Stimulated activated CD8-positive, alpha-beta memory T cell treated with anti-CD3 and anti-CD28 coated beads, Interleukin-15, amount 100 ng/mL, for 24 hours (primary cell): ENCODE data around the gene LRRC4.

Source experiments
- DNase-seq: peaks from one replicate; pipeline ENCODE4 v3.0.0-alpha.2; 2020; ENCODE audit warnings: low read depth

The LRRC4 gene

GRCh38 chr7:128031901-128032604 lies 816 bp upstream of the LRRC4 start:
- no peak for DNase-seq

GRCh38 chr7:128030263-128030653 lies 979 bp downstream of the LRRC4 start:
- no peak for DNase-seq

- DNase-seq: no peak
These were observed 1.7 kb downstream of the LRRC4 start for GRCh38 chr7:128029405-128029995.

DNA sequence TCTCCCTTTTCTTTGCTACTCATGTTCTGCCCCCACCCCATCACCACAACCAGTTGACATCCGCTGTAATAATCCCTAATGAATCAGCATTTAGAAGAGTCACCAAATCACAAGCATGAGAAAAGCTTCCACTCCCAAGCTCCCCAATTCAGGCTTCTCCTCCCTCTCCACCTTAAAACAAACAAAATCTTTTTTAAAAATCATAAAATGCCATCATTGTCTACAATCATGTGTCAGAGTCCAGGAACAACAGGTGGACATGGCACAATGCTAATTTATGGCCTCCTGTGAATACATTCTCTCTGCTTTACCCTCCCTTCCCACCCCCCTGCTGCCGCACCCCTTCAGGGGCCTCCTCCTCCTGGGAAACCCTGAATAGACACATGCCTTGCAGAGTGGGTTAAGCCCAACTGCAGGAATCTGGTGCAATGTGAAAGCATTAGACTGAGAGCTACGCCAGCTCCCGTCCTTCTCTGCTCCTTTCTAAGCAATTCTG lies 3.7 kb downstream of the LRRC4 start:
- DNase-seq: no peak

- no peak for DNase-seq
These were observed 4.7 kb downstream of the LRRC4 start for GRCh38 chr7:128026551-128026950.

DNA sequence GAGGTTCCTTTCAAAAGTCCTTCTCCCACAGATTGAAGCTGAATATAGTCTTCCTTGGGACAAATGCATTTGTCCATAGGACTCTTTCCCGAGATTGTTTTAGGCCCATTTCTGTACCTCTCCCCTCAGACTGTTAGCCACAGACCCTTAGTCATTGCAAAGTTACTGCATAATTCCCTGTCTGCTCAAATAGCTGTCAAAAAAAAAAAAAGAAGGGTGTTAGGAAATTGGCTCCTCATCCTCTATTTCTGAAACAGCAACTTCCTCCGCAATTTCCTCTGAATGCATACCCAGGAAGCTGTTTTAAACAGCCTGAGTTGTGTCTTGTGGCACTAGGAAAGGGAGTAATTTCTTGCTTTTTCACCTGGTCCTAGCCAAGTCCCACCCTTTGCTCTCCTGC lies 5.4 kb downstream of the LRRC4 start:
- DNase-seq: no peak

DNA sequence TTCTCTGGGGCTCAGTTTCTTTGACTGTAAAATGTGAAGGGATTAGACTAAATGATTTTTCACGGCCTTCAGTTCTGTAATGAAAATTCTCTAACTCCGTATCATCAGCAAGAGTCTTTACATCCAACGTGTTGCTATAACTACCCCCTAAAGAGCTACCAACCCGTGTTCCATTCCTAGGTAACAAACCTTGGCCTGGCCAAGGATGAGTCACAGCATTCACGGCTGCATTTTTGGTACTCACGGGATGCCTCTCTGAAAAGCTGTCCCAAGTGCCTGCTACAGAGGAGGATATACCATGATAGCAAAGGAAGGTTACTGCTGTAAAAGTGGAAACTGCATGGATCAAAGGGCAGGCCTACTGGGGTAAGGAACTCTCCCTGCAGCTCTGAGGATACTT lies 5.9 kb downstream of the LRRC4 start:
- DNase-seq: no peak

DNA sequence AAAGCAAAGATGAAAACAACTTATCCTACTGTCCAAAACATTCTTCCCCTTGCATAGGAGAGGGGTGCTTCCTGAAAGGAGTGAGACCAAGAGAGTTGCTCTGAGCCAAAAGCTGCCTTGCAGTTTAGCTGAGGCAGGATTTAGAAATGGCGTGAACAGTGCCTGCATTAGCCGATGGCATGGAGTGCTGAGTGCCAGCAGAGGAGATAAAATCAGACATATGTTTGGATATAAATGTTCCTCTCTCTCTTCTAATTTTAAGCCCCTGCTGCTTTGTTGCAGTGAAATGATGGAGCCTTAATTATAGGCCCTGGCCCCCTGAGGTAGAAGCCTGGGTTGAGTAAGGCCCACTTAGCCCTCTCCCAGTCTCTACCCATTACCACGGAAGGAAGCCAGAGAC lies 7.1 kb downstream of the LRRC4 start:
- DNase-seq: no peak

DNA sequence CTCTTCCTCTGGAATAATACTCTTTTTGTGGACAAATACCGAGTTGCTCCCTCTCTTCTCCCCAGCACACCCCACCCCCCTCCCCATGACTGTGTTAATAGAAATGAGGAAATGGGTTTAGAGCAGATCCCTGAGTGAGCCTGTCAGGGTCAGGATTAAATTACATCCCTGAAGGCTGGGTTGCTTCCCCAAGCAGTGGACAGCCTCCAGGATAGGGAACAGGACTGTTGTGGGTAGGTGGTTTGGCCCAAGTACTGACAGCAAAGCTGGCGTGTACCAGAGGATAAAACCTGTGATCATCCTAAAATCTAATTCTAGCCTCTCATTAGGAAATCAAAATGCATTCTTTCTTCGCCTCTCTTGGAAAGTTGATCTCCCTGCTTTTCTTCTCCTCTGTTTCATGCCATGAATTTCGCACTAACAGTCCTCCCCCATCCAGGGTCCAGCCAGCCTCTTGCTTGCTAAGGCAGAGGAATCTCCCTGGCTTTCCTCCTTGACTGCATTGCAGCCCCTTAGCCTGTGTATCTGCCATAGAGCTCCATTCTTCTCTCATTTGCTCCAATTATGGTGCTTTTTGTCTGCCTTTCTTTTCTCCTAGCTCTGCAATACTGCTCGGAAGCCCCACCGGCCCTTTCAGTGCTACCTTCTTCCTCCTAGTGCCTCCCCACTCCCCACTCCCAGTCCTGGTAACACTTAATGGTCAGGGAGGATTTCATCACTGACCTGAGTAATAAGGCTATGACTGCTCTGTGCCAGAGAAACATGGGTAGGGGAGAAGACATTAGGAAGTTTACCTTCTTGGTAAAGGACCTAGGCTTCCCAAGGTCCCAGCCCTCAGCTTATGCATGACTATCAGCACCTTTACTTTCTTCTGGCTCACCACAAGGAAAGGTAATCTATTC lies 8.4 kb downstream of the LRRC4 start:
- DNase-seq: no peak

DNA sequence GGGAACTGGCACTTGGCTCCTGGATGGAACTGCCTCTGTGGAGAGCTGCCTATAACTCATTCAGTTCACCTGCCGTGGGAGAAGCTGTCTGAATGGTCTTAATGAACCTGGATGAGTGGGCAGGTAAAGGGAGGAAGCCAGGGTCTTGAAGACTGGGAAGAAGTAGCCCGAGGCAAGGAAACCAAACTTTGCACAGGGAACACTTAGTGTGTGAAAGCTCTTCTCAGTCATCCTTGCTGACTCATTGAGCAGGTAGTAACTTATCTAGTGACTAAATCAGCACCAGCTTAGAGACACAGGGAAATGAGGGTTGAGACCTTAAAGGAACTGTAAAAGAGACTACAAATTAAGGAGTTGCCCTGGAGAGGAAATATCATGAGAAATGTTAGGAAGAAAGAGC lies 9.9 kb downstream of the LRRC4 start:
- no peak for DNase-seq

DNA sequence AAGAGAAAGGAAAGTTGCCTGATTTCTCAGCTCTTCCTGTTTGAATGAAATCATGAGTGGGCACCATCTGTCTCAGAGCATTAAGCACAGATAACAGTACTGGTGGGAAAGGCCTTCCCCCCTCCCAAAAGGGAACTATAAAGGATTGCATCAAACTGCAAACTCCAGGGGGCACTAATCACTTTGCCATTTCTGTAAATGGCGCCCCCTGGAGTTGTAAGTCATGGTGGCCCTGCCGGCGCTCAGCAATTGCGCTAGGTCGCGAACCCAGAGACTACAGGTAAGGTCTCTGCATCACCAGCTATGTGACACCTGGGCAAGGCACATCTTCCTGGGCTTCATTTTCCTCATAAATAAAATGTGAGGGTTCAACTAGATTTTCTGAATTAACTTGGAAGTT lies 11.1 kb downstream of the LRRC4 start:
- DNase-seq: no peak

- DNase-seq: no peak
These were observed 11.9 kb downstream of the LRRC4 start for GRCh38 chr7:128019288-128019687.

DNA sequence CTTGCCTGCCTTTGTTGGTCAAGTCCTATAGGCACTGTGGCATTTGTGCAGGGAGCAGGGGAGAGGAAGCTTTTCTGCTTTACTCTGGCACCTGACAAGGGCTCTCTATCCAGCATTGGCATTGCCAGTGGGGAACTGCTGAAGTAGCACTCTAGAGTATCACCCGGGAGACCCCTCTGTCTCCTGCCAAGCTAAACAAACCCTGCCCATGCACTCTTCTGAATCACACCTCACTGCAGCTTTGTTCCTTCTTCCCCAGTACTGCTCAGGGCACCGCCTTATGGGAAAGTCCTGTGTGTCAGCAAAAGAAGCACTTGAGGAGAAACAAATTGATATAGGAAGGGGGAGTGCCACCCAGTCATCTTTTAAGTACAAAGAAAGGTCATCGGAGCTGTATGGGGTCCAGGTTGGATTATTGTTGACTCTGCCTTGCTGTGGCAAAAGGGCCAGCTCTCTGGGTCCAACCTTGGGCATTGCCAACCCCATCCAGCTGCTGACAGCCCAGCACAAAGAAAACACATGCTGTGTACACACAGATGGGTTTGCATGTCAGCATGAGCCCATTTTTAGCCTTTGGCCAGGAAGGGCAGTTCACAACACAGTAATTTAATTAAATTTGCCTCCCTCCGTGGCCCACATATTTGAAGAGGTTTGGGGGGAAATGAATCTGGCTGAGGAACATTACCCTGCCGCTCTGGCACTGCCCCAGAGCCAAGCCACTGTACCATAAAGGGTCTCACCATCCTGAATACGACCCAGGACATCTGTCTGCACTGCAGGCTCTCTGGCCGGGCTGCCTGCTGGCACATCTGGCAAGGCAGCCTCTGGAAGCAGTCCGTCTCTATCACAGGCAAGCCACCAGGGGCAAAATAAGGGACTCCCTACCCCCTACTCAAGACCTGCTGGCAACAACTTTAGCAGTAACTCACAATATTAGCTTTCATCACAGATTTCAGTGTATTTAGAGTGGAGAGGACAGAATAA lies 13.1 kb downstream of the LRRC4 start:
- DNase-seq: no peak

- DNase-seq: no peak
These were observed 13.8 kb downstream of the LRRC4 start for GRCh38 chr7:128017460-128017859.

DNA sequence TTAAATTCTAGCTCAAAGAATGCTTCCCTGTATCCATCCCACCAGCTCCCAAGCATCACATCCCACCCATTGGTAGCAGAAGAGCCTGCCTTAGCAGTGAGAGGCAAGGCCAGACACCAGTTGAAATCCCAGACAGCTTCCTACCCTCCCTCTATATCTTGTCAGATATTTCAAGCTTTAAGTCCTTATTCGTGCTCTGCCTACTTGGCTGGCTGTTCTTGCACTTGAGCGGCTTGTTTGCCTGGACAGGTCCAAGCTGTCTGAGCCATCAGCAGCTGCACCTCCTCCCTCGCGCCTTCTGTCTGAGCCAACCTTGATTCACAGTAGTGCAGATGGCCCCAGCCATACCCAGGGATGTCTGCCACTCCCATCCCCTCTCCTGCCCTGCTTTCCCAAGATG lies 16.4 kb downstream of the LRRC4 start:
- no peak for DNase-seq

DNA sequence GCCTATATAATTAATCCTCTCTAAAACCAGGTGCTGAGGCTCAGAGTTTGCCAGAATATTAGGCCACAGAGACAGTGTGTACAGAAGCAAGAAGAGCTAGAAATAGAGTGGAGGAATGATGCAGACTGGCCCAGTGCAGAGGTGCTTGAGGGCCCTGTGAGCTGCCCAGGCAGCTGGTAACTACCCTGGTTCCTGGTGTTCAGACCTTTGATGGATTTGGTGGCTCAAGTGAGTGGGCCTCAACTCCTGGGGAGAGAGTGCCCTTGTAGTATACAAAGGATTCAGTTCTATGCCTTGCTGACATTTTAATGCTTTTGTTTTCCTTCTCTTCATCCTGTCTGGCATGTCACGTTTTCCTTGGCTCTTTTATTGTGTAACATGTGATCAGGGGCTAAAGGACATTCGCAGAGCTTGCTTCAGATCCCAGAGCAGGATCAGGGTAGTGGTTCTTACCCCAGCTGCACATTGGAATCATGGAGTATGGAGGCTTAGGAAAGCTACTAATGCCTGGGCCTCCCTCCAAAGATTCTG lies 20.0 kb downstream of the LRRC4 start:
- DNase-seq: no peak

GRCh38 chr7:128010391-128011127 lies 20.7 kb downstream of the LRRC4 start:
- DNase-seq: no peak

DNA sequence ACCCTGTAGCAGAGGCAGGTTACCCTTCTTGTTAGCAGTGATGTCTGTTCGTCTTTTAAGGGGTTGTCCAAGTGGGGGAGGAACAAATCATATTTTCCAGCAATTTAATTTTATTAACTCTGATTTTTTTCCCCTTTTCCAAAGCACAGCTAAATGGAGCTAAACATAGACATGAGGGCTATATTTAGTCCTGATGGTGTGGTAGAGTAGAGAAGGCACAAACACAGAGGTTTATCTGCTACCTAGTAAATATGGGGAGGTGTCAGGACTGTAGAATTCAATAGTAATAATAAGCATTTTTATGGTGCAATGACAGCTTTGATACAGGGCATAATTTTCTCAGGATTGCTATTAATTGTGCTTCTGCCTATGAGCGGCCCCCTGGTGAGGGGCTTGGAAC lies 22.5 kb downstream of the LRRC4 start:
- DNase-seq: no peak

- DNase-seq: no peak
These were observed 23.1 kb downstream of the LRRC4 start for GRCh38 chr7:128008141-128008540.

GRCh38 chr7:128007303-128007680 lies 23.9 kb downstream of the LRRC4 start:
- no peak for DNase-seq
